ENCODE data around the gene TGM2.

TGM2 gene

GRCh38 chr20:38205001-38205400 lies 39.9 kb upstream of the TGM2 start:
- no peak for ATAC-seq
- no peak for TF ChIP-seq ESRRG (CRISPR knock-in tag; IDR thresholded peaks at IDR 0.05)
- no peak for TF ChIP-seq TSHZ2 (CRISPR knock-in tag; IDR thresholded peaks at IDR 0.05)
- no peak for TF ChIP-seq ZFP30 (CRISPR knock-in tag; IDR thresholded peaks at IDR 0.05)
- TF ChIP-seq GLIS3 (CRISPR knock-in tag; IDR thresholded peaks at IDR 0.05), result no peak
- no peak for TF ChIP-seq CSDC2 (CRISPR knock-in tag; IDR thresholded peaks at IDR 0.05)
- no peak for TF ChIP-seq POU6F1 (CRISPR knock-in tag; IDR thresholded peaks at IDR 0.05; ENCODE audit: borderline replicate concordance, low read depth)
- TF ChIP-seq OSR1 (CRISPR knock-in tag; IDR thresholded peaks at IDR 0.05), result no peak
- TF ChIP-seq TCF4 (CRISPR knock-in tag; IDR thresholded peaks at IDR 0.05; ENCODE audit: borderline replicate concordance), result no peak
- TF ChIP-seq ZNF70 (CRISPR knock-in tag; IDR thresholded peaks at IDR 0.05), result no peak
- TF ChIP-seq ZFP3 (CRISPR knock-in tag; IDR thresholded peaks at IDR 0.05), result no peak
- TF ChIP-seq ZNF565 (CRISPR knock-in tag; conservative IDR thresholded peaks at IDR 0.05; ENCODE audit: low read depth), result no peak
- no peak for TF ChIP-seq BACH2 (CRISPR knock-in tag; IDR thresholded peaks at IDR 0.05; ENCODE audit: borderline replicate concordance)
- TF ChIP-seq ARNTL (CRISPR knock-in tag; IDR thresholded peaks at IDR 0.05; ENCODE audit: borderline replicate concordance, low read depth), result no peak
- no peak for TF ChIP-seq ZC3H10 (CRISPR knock-in tag; IDR thresholded peaks at IDR 0.05)
- no peak for TF ChIP-seq SNAI2 (CRISPR knock-in tag; IDR thresholded peaks at IDR 0.05)
- no peak for TF ChIP-seq ZNF8 (CRISPR knock-in tag; IDR thresholded peaks at IDR 0.05)

GRCh38 chr20:38203981-38204357 lies 38.9 kb upstream of the TGM2 start:
- no peak for ATAC-seq
- TF ChIP-seq CSRNP3 (CRISPR knock-in tag; IDR thresholded peaks at IDR 0.05) (no peak), TCF4 (CRISPR knock-in tag; IDR thresholded peaks at IDR 0.05; ENCODE audit: borderline replicate concordance) (no peak), CSDC2 (CRISPR knock-in tag; IDR thresholded peaks at IDR 0.05) (no peak), PATZ1 (CRISPR knock-in tag; IDR thresholded peaks at IDR 0.05; ENCODE audit: borderline replicate concordance) (no peak), OSR1 (CRISPR knock-in tag; IDR thresholded peaks at IDR 0.05) (no peak), ZNF70 (CRISPR knock-in tag; IDR thresholded peaks at IDR 0.05) (no peak), POU6F1 (CRISPR knock-in tag; IDR thresholded peaks at IDR 0.05; ENCODE audit: borderline replicate concordance, low read depth) (no peak), ARNTL (CRISPR knock-in tag; IDR thresholded peaks at IDR 0.05; ENCODE audit: borderline replicate concordance, low read depth) (no peak), ISL1 (CRISPR knock-in tag; IDR thresholded peaks at IDR 0.05) (no peak), TSHZ2 (CRISPR knock-in tag; IDR thresholded peaks at IDR 0.05) (no peak), BACH2 (CRISPR knock-in tag; IDR thresholded peaks at IDR 0.05; ENCODE audit: borderline replicate concordance) (no peak), CREB5 (CRISPR knock-in tag; IDR thresholded peaks at IDR 0.05; ENCODE audit: low read depth) (no peak), ZNF565 (CRISPR knock-in tag; conservative IDR thresholded peaks at IDR 0.05; ENCODE audit: low read depth) (no peak), ZNF8 (CRISPR knock-in tag; IDR thresholded peaks at IDR 0.05) (no peak)
